ENCODE results near the gene FBXO39. TPM values are rescaled to one million over a fixed set of nuclear protein-coding genes. Genes with fewer than 3 reads are reported as not detected.
"Not testable (repeated sequence)": the region's sequence is repeated elsewhere in the genome, so short reads cannot be mapped to it uniquely, and the experiment has no call there.

FBXO39 gene
- total RNA-seq, 4 donors from 2014 or later: 0.48 to 2.9 (median 1.9) TPM

GRCh38 chr17:6812295-6812694, 36.3 kb downstream of the FBXO39 start:
- WGBS, 2 donors: 20 to 59% methylated on average over 5 to 8 of the region's 9 CpGs
- peaks cover 0 to 17% (median 0%) of the 10 kb centered on the region in 4 donors for H3K27me3 ChIP-seq
- no peak overlapping the region for H3K27ac ChIP-seq
- no peak for TF ChIP-seq CTCF (IDR thresholded peaks at IDR 0.05)
- TF ChIP-seq POLR2A (IDR thresholded peaks at IDR 0.05): no peak
- peaks cover 0 to 6% (median 0%) of the 10 kb centered on the region in 3 donors for H3K4me1 ChIP-seq
- H3K36me3 ChIP-seq: no peaks in the 10 kb centered on the region
- no peaks in the 10 kb centered on the region for H3K9me3 ChIP-seq
- intact Hi-C loops (cut with DNase I): no loop called here
- DNase-seq: no peak
- H3K4me3 ChIP-seq: no peak overlapping the region

GRCh38 chr17:6815775-6816174, 39.8 kb downstream of the FBXO39 start:
- Histone ChIP-seq H3K4me1 (peaks cover 0 to 6% (median 0%) of the 10 kb centered on the region in 3 donors), H3K9me3 (no peaks in the 10 kb centered on the region), H3K36me3 (no peaks in the 10 kb centered on the region), H3K27me3 (peaks cover 0 to 19% (median 0%) of the 10 kb centered on the region in 4 donors), H3K4me3 (no peak overlapping the region), H3K27ac (no peak overlapping the region)
- intact Hi-C loops (cut with DNase I): no loop called here
- DNase-seq: no peak
- TF ChIP-seq POLR2A (IDR thresholded peaks at IDR 0.05) (no peak), CTCF (IDR thresholded peaks at IDR 0.05) (no peak)
- WGBS, 2 donors: 70 to 78% methylated on average over 4 to 8 of the region's 10 CpGs

DNA sequence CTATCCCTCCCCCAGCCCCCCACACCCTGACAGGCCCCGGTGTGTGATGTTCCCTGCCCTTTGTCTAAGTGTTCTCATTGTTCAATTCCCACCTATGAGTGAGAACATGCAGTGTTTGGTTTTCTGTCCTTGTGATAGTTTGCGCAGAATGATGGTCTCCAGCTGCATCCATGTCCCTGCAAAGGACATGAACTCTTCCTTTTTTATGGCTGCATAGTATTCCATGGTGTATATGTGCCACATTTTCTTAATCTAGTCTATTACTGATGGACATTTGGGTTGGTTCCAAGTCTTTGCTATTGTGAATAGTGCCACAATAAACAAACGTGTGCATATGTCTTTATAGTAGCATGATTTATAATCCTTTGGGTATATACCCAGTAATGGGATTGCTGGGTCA, 40.4 kb downstream of the FBXO39 start:
- intact Hi-C loops (cut with DNase I); H3K36me3 ChIP-seq; H3K27ac ChIP-seq; H3K9me3 ChIP-seq; H3K4me3 ChIP-seq; DNase-seq; H3K4me1 ChIP-seq: not testable (repeated sequence)
- 64 to 73% methylated on average over 3 of the region's 3 CpGs for WGBS, 2 donors
- H3K27me3 ChIP-seq: peaks cover 0 to 19% (median 0%) of the 10 kb centered on the region in 4 donors

DNA sequence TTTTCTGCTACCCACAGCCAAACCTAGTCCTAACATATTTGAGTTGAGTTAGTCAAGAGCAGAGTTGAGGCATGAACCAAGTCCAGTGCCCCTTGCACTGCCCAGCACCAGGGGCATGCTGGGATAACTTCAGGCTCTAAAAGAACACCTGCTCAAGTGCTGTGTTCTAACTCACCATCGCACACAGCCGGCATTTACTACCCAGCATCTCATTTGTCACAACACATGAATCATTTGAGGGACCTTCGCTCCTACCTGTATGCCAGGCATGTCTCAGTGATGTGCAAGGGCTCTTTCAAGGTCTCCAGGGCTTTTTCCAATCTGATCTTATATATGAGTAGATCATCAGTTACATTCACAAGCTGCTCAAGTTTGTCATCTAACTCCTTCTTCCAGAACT, 42.9 kb downstream of the FBXO39 start:
- intact Hi-C loops (cut with DNase I): no loop called here
- Histone ChIP-seq H3K36me3 (no peaks in the 10 kb centered on the region), H3K4me1 (no peaks in the 10 kb centered on the region), H3K9me3 (no peaks in the 10 kb centered on the region), H3K27me3 (peaks cover 0 to 13% (median 0%) of the 10 kb centered on the region in 4 donors), H3K27ac (no peak overlapping the region), H3K4me3 (no peak overlapping the region)
- TF ChIP-seq POLR2A (IDR thresholded peaks at IDR 0.05) (no peak), CTCF (IDR thresholded peaks at IDR 0.05) (no peak)
- DNase-seq: no peak
- 84 to 86% methylated on average over 3 of the region's 3 CpGs for WGBS, 2 donors

GRCh38 chr17:6823011-6823442, 47.0 kb downstream of the FBXO39 start:
- Histone ChIP-seq H3K9me3 (no peaks in the 10 kb centered on the region), H3K36me3 (no peaks in the 10 kb centered on the region), H3K27me3 (peaks cover 0 to 10% (median 0%) of the 10 kb centered on the region in 4 donors), H3K4me1 (no peaks in the 10 kb centered on the region), H3K27ac (peak overlapping the region in 1 of 4 donors; percentile 33), H3K4me3 (no peak overlapping the region)
- TF ChIP-seq CTCF (IDR thresholded peaks at IDR 0.05) (no peak), POLR2A (IDR thresholded peaks at IDR 0.05) (no peak)
- intact Hi-C loops (cut with DNase I): no loop called here
- DNase-seq: no peak

All from esophagus squamous epithelium (tissue), 5 donors.